Panc1 (cell line): Measurements from ENCODE around the gene SRGAP3.

Source experiments
- CTCF ChIP-seq: fragments of 450-650 bp; IDR thresholded peaks from 2 replicates; pipeline ENCODE4 v1.5.1; 2017; ENCODE audit warnings: mild to moderate bottlenecking
- POLR2AphosphoS5 ChIP-seq: IDR thresholded peaks from 2 replicates; pipeline ENCODE4 v1.6.1; 2012; ENCODE audit warnings: mild to moderate bottlenecking, low read depth, low read length, moderate library complexity
- REST ChIP-seq, 2 experiments: IDR thresholded peaks; 2 replicates each; pipeline ENCODE4 v1.6.1; 2011 to 2012; ENCODE audit warnings: low read depth in 2 of 2, control low read depth in 1 of 2, low read length in 1 of 2, mild to moderate bottlenecking in 1 of 2, moderate library complexity in 1 of 2; ENCODE audit not compliant: insufficient read depth in 1 of 2
- TCF7L2 ChIP-seq: IDR thresholded peaks from 2 replicates; pipeline ENCODE4 v1.6.1; 2011; ENCODE audit warnings: mild to moderate bottlenecking, low read depth, low read length, inconsistent platforms

- TF ChIP-seq CTCF (no peak), POLR2AphosphoS5 (no peak), REST (IDR thresholded peaks at IDR 0.05; ENCODE audit: insufficient read depth in 1 of 2, low read depth in 2 of 2, low read length in 1 of 2) (no peak), TCF7L2 (no peak)
These were observed 40.8 kb downstream of the SRGAP3 start for GRCh38 chr3:9208605-9209152.
